HG03571 (cell line): ENCODE data around the gene MAGOH.

ENCODE experiments used
- ATAC-seq: cut with Tn5 transposase; IDR thresholded peaks from one replicate; pipeline ENCODE4 v1.9.1; 2021; ENCODE audit not compliant: unreplicated experiment

MAGOH gene

GRCh38 chr1:53270873-53271272 is 32.6 kb upstream of the MAGOH start:
- no peak for ATAC-seq

GRCh38 chr1:53270107-53270506 is 31.8 kb upstream of the MAGOH start:
- no peak for ATAC-seq

GRCh38 chr1:53267761-53268160 is 29.4 kb upstream of the MAGOH start:
- ATAC-seq = no peak

- no peak for ATAC-seq
Measured at GRCh38 chr1:53266038-53266437, 27.7 kb upstream of the MAGOH start.

- no peak for ATAC-seq
Measured at GRCh38 chr1:53265581-53265980, 27.3 kb upstream of the MAGOH start.

GRCh38 chr1:53264048-53264447 is 25.7 kb upstream of the MAGOH start:
- ATAC-seq = no peak

GRCh38 chr1:53262000-53262399 is 23.7 kb upstream of the MAGOH start:
- ATAC-seq = no peak

GRCh38 chr1:53260631-53261247 is 22.4 kb upstream of the MAGOH start:
- no peak for ATAC-seq

- ATAC-seq = no peak
Measured at GRCh38 chr1:53259932-53260331, 21.6 kb upstream of the MAGOH start.

GRCh38 chr1:53258216-53258615 is 19.9 kb upstream of the MAGOH start:
- ATAC-seq = no peak

GRCh38 chr1:53257454-53258081 is 19.2 kb upstream of the MAGOH start:
- ATAC-seq = no peak

GRCh38 chr1:53256511-53257453 is 18.5 kb upstream of the MAGOH start:
- no peak for ATAC-seq

- no peak for ATAC-seq
Measured at GRCh38 chr1:53255031-53255430, 16.7 kb upstream of the MAGOH start.

- ATAC-seq = no peak
Measured at GRCh38 chr1:53254011-53254640, 15.8 kb upstream of the MAGOH start.

GRCh38 chr1:53250325-53250724 is 12.0 kb upstream of the MAGOH start:
- no peak for ATAC-seq

GRCh38 chr1:53249706-53250105 is 11.4 kb upstream of the MAGOH start:
- ATAC-seq = no peak

- no peak for ATAC-seq
Measured at GRCh38 chr1:53246261-53247134, 8.2 kb upstream of the MAGOH start.

GRCh38 chr1:53244141-53244540 is 5.8 kb upstream of the MAGOH start:
- ATAC-seq = no peak

GRCh38 chr1:53242381-53242780 is 4.1 kb upstream of the MAGOH start:
- no peak for ATAC-seq

GRCh38 chr1:53241828-53242227 is 3.5 kb upstream of the MAGOH start:
- no peak for ATAC-seq
